ENCODE data around the gene NME3. TPM values are rescaled to one million over a fixed set of nuclear protein-coding genes. Genes with fewer than 3 reads are reported as not detected.

The NME3 gene
- total and polyA plus RNA-seq, 2 of the 13 experiments (the other 11 are each of a cell fraction or from before 2014, with no cell fraction given), result 10.4 to 15.9 TPM

DNA sequence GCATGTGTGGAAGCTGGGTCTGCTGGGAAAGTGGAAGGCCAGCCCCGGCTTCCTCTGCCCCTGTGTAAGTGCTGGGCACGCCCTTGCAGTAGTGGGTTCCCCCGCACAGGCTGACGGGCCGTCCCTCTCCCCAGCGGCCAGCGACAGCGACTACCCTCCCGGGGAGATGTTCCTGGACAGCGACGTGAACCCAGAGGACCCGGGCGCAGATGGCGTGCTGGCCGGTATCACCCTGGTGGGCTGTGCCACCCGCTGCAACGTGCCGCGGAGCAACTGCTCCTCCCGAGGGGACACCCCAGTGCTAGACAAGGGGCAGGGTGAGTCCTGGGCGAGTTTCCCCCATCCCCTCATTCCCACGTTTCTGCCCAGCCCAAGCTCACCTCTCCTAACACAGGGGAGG is 5.5 kb downstream of the NME3 start (continued):
- no peak for TF ChIP-seq ZNF496 (CRISPR knock-in tag; IDR thresholded peaks at IDR 0.05; ENCODE audit: insufficient replicate concordance)
- TF ChIP-seq ZFP1 (CRISPR knock-in tag; IDR thresholded peaks at IDR 0.05), result no peak
- TF ChIP-seq AGO1 (IDR thresholded peaks at IDR 0.05; ENCODE audit: low read depth, low read length, poor library complexity, severe bottlenecking), result peak; percentile 43
- TF ChIP-seq CCAR2 (optimal IDR thresholded peaks at IDR 0.05; ENCODE audit: low read depth, low read length), result no peak

DNA sequence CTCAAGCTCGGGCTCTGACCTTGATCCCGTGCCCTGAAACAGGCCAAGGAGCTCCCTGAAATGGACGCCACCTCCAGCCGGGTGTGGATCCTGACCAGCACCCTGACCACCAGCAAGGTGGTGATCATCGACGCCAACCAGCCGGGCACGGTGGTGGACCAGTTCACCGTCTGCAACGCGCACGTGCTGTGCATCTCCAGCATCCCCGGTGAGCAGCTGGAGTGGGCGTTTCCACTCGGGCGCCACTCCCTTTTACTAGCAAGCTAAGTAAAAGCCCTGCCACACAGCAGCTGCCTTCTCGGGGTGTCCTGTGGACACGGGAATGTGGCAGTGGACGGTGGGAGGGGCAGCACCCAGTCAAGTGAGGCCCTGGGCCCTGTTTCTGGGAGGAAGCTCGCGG is 6.4 kb downstream of the NME3 start:
- Histone ChIP-seq H3K79me2 (ENCODE audit: insufficient read depth, low read length) (no peaks in the 10 kb centered on the region), H4K20me1 (ENCODE audit: insufficient read depth, low read length) (no peaks in the 10 kb centered on the region), H3K36me3 (replicated peaks in 1 of 2; ENCODE audit: control insufficient read depth in 1 of 2, insufficient read depth in 2 of 2, low read length in 2 of 2) (peaks cover 23 to 37% of the 10 kb centered on the region in 2 experiments), H3K9ac (ENCODE audit: insufficient read depth, low read depth, low read length) (no peak overlapping the region), H3K9me3 (ENCODE audit: low read length) (no peaks in the 10 kb centered on the region), H3K27ac (ENCODE audit: extremely low read length, insufficient read depth, low read length) (no peak overlapping the region), H3K27me3 (ENCODE audit: control insufficient read depth in 1 of 2, insufficient read depth in 2 of 2, low read length in 2 of 2) (no peaks in the 10 kb centered on the region), H3K4me1 (ENCODE audit: insufficient read depth, low read length) (no peaks in the 10 kb centered on the region), H3K4me3 (replicated peaks in 1 of 3; ENCODE audit: insufficient read depth in 1 of 3, low read depth in 2 of 3, low read length in 3 of 3) (no peak overlapping the region), H3K4me2 (ENCODE audit: low read depth, low read length) (no peak overlapping the region), H2AFZ (ENCODE audit: low read length) (no peak overlapping the region)
- FAIRE-seq (no peak), ATAC-seq (no peak), DNase-seq (ENCODE audit: low spot score) (no peak)
- BruUV-seq (replicated peaks), result no TSS peak
- in situ Hi-C loops (cut with HindIII; ENCODE audit: extremely low pct_ligation_motif_present, low pct_unique_long_range_greater_than_20kb) (no loop called here), intact Hi-C loops (cut with micrococcal nuclease; ENCODE audit: unreplicated experiment) (no loop called here)
- ChIA-PET CTCF (ENCODE audit: low intra/inter-chr PET ratio, low total read pairs) (no interaction called here), POLR2A (no interaction called here)
- WGBS (ENCODE audit: low lambda C conversion rate), result 96% methylated on average over 14 of the region's 21 CpGs
- TF ChIP-seq, protein P1, sequence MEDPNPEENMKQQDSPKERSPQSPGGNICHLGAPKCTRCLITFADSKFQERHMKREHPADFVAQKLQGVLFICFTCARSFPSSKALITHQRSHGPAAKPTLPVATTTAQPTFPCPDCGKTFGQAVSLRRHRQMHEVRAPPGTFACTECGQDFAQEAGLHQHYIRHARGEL (CRISPR knock-in tag; IDR thresholded peaks at IDR 0.05), result no peak
- TF ChIP-seq, protein P2, sequence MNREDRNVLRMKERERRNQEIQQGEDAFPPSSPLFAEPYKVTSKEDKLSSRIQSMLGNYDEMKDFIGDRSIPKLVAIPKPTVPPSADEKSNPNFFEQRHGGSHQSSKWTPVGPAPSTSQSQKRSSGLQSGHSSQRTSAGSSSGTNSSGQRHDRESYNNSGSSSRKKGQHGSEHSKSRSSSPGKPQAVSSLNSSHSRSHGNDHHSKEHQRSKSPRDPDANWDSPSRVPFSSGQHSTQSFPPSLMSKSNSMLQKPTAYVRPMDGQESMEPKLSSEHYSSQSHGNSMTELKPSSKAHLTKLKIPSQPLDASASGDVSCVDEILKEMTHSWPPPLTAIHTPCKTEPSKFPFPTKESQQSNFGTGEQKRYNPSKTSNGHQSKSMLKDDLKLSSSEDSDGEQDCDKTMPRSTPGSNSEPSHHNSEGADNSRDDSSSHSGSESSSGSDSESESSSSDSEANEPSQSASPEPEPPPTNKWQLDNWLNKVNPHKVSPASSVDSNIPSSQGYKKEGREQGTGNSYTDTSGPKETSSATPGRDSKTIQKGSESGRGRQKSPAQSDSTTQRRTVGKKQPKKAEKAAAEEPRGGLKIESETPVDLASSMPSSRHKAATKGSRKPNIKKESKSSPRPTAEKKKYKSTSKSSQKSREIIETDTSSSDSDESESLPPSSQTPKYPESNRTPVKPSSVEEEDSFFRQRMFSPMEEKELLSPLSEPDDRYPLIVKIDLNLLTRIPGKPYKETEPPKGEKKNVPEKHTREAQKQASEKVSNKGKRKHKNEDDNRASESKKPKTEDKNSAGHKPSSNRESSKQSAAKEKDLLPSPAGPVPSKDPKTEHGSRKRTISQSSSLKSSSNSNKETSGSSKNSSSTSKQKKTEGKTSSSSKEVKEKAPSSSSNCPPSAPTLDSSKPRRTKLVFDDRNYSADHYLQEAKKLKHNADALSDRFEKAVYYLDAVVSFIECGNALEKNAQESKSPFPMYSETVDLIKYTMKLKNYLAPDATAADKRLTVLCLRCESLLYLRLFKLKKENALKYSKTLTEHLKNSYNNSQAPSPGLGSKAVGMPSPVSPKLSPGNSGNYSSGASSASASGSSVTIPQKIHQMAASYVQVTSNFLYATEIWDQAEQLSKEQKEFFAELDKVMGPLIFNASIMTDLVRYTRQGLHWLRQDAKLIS (CRISPR knock-in tag; IDR thresholded peaks at IDR 0.05), result no peak
- no peak for TF ChIP-seq ZKSCAN1 (IDR thresholded peaks at IDR 0.05; ENCODE audit: low read length)
- TF ChIP-seq ZNF251 (CRISPR knock-in tag; IDR thresholded peaks at IDR 0.05), result no peak
- no peak for TF ChIP-seq SETDB1 (CRISPR knock-in tag; IDR thresholded peaks at IDR 0.05; ENCODE audit: borderline replicate concordance)
- no peak for TF ChIP-seq KDM5B (CRISPR knock-in tag; IDR thresholded peaks at IDR 0.05; ENCODE audit: borderline replicate concordance)
- TF ChIP-seq, protein P3, sequence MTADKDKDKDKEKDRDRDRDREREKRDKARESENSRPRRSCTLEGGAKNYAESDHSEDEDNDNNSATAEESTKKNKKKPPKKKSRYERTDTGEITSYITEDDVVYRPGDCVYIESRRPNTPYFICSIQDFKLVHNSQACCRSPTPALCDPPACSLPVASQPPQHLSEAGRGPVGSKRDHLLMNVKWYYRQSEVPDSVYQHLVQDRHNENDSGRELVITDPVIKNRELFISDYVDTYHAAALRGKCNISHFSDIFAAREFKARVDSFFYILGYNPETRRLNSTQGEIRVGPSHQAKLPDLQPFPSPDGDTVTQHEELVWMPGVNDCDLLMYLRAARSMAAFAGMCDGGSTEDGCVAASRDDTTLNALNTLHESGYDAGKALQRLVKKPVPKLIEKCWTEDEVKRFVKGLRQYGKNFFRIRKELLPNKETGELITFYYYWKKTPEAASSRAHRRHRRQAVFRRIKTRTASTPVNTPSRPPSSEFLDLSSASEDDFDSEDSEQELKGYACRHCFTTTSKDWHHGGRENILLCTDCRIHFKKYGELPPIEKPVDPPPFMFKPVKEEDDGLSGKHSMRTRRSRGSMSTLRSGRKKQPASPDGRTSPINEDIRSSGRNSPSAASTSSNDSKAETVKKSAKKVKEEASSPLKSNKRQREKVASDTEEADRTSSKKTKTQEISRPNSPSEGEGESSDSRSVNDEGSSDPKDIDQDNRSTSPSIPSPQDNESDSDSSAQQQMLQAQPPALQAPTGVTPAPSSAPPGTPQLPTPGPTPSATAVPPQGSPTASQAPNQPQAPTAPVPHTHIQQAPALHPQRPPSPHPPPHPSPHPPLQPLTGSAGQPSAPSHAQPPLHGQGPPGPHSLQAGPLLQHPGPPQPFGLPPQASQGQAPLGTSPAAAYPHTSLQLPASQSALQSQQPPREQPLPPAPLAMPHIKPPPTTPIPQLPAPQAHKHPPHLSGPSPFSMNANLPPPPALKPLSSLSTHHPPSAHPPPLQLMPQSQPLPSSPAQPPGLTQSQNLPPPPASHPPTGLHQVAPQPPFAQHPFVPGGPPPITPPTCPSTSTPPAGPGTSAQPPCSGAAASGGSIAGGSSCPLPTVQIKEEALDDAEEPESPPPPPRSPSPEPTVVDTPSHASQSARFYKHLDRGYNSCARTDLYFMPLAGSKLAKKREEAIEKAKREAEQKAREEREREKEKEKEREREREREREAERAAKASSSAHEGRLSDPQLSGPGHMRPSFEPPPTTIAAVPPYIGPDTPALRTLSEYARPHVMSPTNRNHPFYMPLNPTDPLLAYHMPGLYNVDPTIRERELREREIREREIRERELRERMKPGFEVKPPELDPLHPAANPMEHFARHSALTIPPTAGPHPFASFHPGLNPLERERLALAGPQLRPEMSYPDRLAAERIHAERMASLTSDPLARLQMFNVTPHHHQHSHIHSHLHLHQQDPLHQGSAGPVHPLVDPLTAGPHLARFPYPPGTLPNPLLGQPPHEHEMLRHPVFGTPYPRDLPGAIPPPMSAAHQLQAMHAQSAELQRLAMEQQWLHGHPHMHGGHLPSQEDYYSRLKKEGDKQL (CRISPR knock-in tag; IDR thresholded peaks at IDR 0.05; ENCODE audit: low read depth), result no peak
- TF ChIP-seq MLLT10 (CRISPR knock-in tag; IDR thresholded peaks at IDR 0.05), result no peak
- TF ChIP-seq MAF1 (CRISPR knock-in tag; IDR thresholded peaks at IDR 0.05; ENCODE audit: borderline replicate concordance), result no peak
- TF ChIP-seq SRF (IDR thresholded peaks at IDR 0.05; ENCODE audit: low read depth, low read length), result no peak
- TF ChIP-seq THAP11 (CRISPR knock-in tag; IDR thresholded peaks at IDR 0.05), result no peak
- no peak for TF ChIP-seq STAG1 (CRISPR knock-in tag; IDR thresholded peaks at IDR 0.05)

All from HepG2 (cell line).